K562 (cell line): ENCODE results near the gene ZNF462. TPM values are rescaled to one million over a fixed set of nuclear protein-coding genes. Genes with fewer than 3 reads are reported as not detected.

ENCODE experiments used
- ATAC-seq: fragments of 200-7000 bp; cut with Tn5 transposase; 3 replicates; pipeline ENCODE4 v1.9.1; 2020; ENCODE audit warnings: moderate library complexity
- BruUV-seq: library from RNA; stranded (reverse); fragments of 400-500 nt; replicated peaks from 2 replicates; lab custom pipeline; 2021; lab: Mats Ljungman, UMichigan
- CTCF ChIA-PET: fragments of 300-600 bp; formaldehyde crosslinking; extraction: SDS; loops from one replicate; lab custom pipeline; 2021; ENCODE audit warnings: low intra/inter-chr PET ratio; lab: Yijun Ruan, JAX
- POLR2A ChIA-PET: fragments of 300-600, 350-650 bp; sonication (Branson Sonifier 250); formaldehyde crosslinking; extraction: SDS; loops from one replicate; lab custom pipeline; 2021; ENCODE audit warnings: antibody characterized with exemption, inconsistent platforms; lab: Yijun Ruan, JAX
- DNase-seq, 4 experiments: peaks; one replicate each; pipeline versions ENCODE4 v3.0.0 to v3.0.0-alpha.2; 2011 to 2018; ENCODE audit warnings: low spot score in 3 of 4, mixed read lengths in 3 of 4; ENCODE audit errors: extremely low read depth in 1 of 4
- FAIRE-seq: peaks from 2 replicates; lab custom pipeline; 2011; peaks lifted over from hg19 to GRCh38; lab: Jason Lieb, UNC
- H2AFZ ChIP-seq: 2 replicates; pipeline ENCODE4 v1.6.0; 2011; ENCODE audit warnings: low read depth, low read length, control low read depth, inconsistent platforms
- H3K27ac ChIP-seq: fragments of 200-600 bp; 3 replicates; pipeline ENCODE4 v1.8.0; 2011; ENCODE audit warnings: low read depth, mild to moderate bottlenecking, control low read depth, inconsistent platforms, low read length, moderate library complexity, mixed read lengths; ENCODE audit errors: extremely low read depth
- H3K27me3 ChIP-seq, 2 experiments: fragments of 300-600 bp in 1 of 2; 2 replicates in 1 of 2; 3 replicates in 1 of 2; pipeline versions ENCODE4 v1.6.0 to v1.8.0; 2011; ENCODE audit warnings: inconsistent platforms in 2 of 2, low read length in 2 of 2, mild to moderate bottlenecking in 1 of 2, mixed read lengths in 1 of 2, moderate library complexity in 1 of 2; ENCODE audit not compliant: control insufficient read depth in 2 of 2, insufficient read depth in 2 of 2
- H3K36me3 ChIP-seq: fragments of 300-600 bp; 3 replicates; pipeline ENCODE4 v1.8.0; 2011; ENCODE audit warnings: mild to moderate bottlenecking, low read length, inconsistent platforms; ENCODE audit not compliant: control insufficient read depth, insufficient read depth
- H3K4me1 ChIP-seq, 2 experiments: fragments of 200-600 bp in 1 of 2; replicated peaks in 1 of 2; 2 replicates in 1 of 2; 3 replicates in 1 of 2; pipeline versions ENCODE4 v1.5.1 to v1.8.0; 2011; ENCODE audit warnings: inconsistent platforms in 2 of 2, low read length in 2 of 2, mild to moderate bottlenecking in 1 of 2, mixed read lengths in 1 of 2, moderate library complexity in 1 of 2; ENCODE audit not compliant: control insufficient read depth in 2 of 2, insufficient read depth in 2 of 2
- H3K4me2 ChIP-seq: 2 replicates; pipeline ENCODE4 v1.6.1; 2011; ENCODE audit warnings: low read length, control low read depth, inconsistent platforms, mixed read lengths; ENCODE audit not compliant: insufficient read depth
- H3K4me3 ChIP-seq: fragments of 200-600 bp; sonication (generic), shearing (Covaris generic); 2 replicates; pipeline ENCODE4 v1.5.1; 2016; ENCODE audit warnings: control low read depth, inconsistent platforms
- H3K79me2 ChIP-seq: fragments of 200-600 bp; 3 replicates; pipeline ENCODE4 v1.8.0; 2011; ENCODE audit warnings: low read length, inconsistent platforms; ENCODE audit not compliant: control insufficient read depth, insufficient read depth
- H3K9ac ChIP-seq, 2 experiments: 2 replicates each; pipeline versions ENCODE4 v1.6.0 to v1.6.1; 2011; ENCODE audit warnings: low read depth in 2 of 2, low read length in 2 of 2, control low read depth in 1 of 2, inconsistent platforms in 1 of 2, mild to moderate bottlenecking in 1 of 2, mixed read lengths in 1 of 2; ENCODE audit not compliant: insufficient read depth in 1 of 2
- H3K9me1 ChIP-seq: one replicate; pipeline ENCODE4 v1.6.0; 2011; ENCODE audit warnings: inconsistent platforms, mild to moderate bottlenecking, low read length, moderate library complexity; ENCODE audit not compliant: control insufficient read depth, insufficient read depth
- H3K9me3 ChIP-seq: replicated peaks from 2 replicates; pipeline ENCODE4 v1.5.1; 2011; ENCODE audit warnings: low read depth, low read length, inconsistent platforms; ENCODE audit not compliant: control insufficient read depth, insufficient read depth
- H4K20me1 ChIP-seq: replicated peaks from 2 replicates; pipeline ENCODE4 v1.6.1; 2011; ENCODE audit warnings: low read length, inconsistent platforms, mixed read lengths; ENCODE audit not compliant: control insufficient read depth, insufficient read depth
- GATA2 ChIP-seq: sonication (generic); formaldehyde crosslinking; IDR thresholded peaks from 2 replicates; pipeline ENCODE4 v1.4.0; 2020; ENCODE audit warnings: mild to moderate bottlenecking, missing genetic modification reagents
- GTF2F1 ChIP-seq: IDR thresholded peaks from 2 replicates; pipeline ENCODE4 v1.6.1; 2011; ENCODE audit warnings: low read depth, low read length, improper control_type of control experiment
- L3MBTL2 ChIP-seq: fragments of 450-650 bp; IDR thresholded peaks from 2 replicates; pipeline ENCODE4 v1.6.1; 2016; ENCODE audit warnings: mild to moderate bottlenecking, moderate library complexity
- MAZ ChIP-seq, 2 experiments: fragments of 450-650 bp in 1 of 2; sonication (generic) in 1 of 2; formaldehyde crosslinking; IDR thresholded peaks in 1 of 2; conservative IDR thresholded peaks in 1 of 2; 2 replicates each; pipeline versions ENCODE4 v1.4.0 to v1.5.0; 2020; ENCODE audit warnings: mild to moderate bottlenecking in 1 of 2, missing genetic modification reagents in 1 of 2
- MBD2 ChIP-seq: sonication (generic); IDR thresholded peaks from 2 replicates; pipeline ENCODE4 v1.6.1; 2016; ENCODE audit warnings: low read depth, borderline replicate concordance
- MIER1 ChIP-seq: fragments of 450-650 bp; IDR thresholded peaks from 2 replicates; pipeline ENCODE4 v1.6.1; 2016; ENCODE audit warnings: antibody characterized with exemption, mild to moderate bottlenecking, low read depth
- NFE2L1 ChIP-seq: fragments of 450-650 bp; IDR thresholded peaks from 2 replicates; pipeline ENCODE4 v1.6.1; 2016; ENCODE audit warnings: missing genetic modification characterization, low read depth, mild to moderate bottlenecking, missing compliant biosample characterization, moderate library complexity, borderline replicate concordance
- RBM14 ChIP-seq: fragments of 200-400 bp; formaldehyde crosslinking; IDR thresholded peaks from 2 replicates; pipeline ENCODE4 v1.6.1; 2018; ENCODE audit warnings: low read depth, mild to moderate bottlenecking, low read length, moderate library complexity, borderline replicate concordance; ENCODE audit not compliant: insufficient read depth
- RBM22 ChIP-seq: fragments of 200-400 bp; formaldehyde crosslinking; IDR thresholded peaks from 2 replicates; pipeline ENCODE4 v1.6.1; 2018; ENCODE audit warnings: low read length, low read depth; ENCODE audit not compliant: poor library complexity, severe bottlenecking
- RHOXF2B ChIP-seq: fragments of 250-450 bp; sonication (Bioruptor Pico); conservative IDR thresholded peaks from 2 replicates; pipeline ENCODE4 v1.5.1; 2021
- SPI1 ChIP-seq: IDR thresholded peaks from 2 replicates; pipeline ENCODE4 v1.6.1; 2011; ENCODE audit warnings: low read depth, low read length, control low read depth, borderline replicate concordance
- TAF7 ChIP-seq: fragments of 450-650 bp; IDR thresholded peaks from 2 replicates; pipeline ENCODE4 v1.6.1; 2016; ENCODE audit warnings: missing genetic modification characterization, missing compliant biosample characterization
- TEAD4 ChIP-seq, 2 experiments: sonication (generic) in 1 of 2; formaldehyde crosslinking in 1 of 2; IDR thresholded peaks; 2 replicates each; pipeline versions ENCODE4 v1.6.1 to v1.8.0; 2012 to 2022; ENCODE audit warnings: borderline replicate concordance in 1 of 2, inconsistent platforms in 1 of 2, low read length in 1 of 2, mild to moderate bottlenecking in 1 of 2, missing genetic modification reagents in 1 of 2
- YY1 ChIP-seq, 3 experiments: IDR thresholded peaks; 2 replicates each; pipeline ENCODE4 v1.6.1; 2011; ENCODE audit warnings: low read length in 2 of 3, mild to moderate bottlenecking in 2 of 3, moderate library complexity in 2 of 3, borderline replicate concordance in 1 of 3, control low read depth in 1 of 3, low read depth in 1 of 3; ENCODE audit not compliant: insufficient read depth in 3 of 3, insufficient replicate concordance in 2 of 3, control insufficient read depth in 1 of 3, insufficient read length in 1 of 3; ENCODE audit errors: extremely low read depth in 1 of 3
- ZNF224 ChIP-seq: sonication (generic); formaldehyde crosslinking; IDR thresholded peaks from 2 replicates; pipeline ENCODE4 v1.8.0; 2022; ENCODE audit warnings: mild to moderate bottlenecking, missing genetic modification reagents
- WGBS: fragments of 100-300 bp; shearing (Covaris generic); methylation state at CpG from one replicate; pipeline ENCODE4 v1.1.6; 2016; ENCODE audit warnings: low coverage, mixed read lengths; ENCODE audit not compliant: insufficient coverage; ENCODE audit errors: missing lambda C conversion rate; 5-methylcytosine and 5-hydroxymethylcytosine counted together
- in situ Hi-C: fragments of 300-500 bp; cut with MboI; formaldehyde crosslinking; loops from 4 replicates; pipeline ENCODE4 v1.15.0; 2018; ENCODE audit warnings: inconsistent platforms, mixed read lengths
- intact Hi-C: fragments of 100-400 bp; cut with micrococcal nuclease; formaldehyde crosslinking; loops from 2 replicates; pipeline ENCODE4 v1.14.2; 2022
- polyA plus RNA-seq, 8 experiments: library from polyadenylated mRNA; depleted of rRNA in 4 of 8; stranded (reverse) in 5 of 8; unstranded in 3 of 8; fragments of >200 nt; fragmentation: Nextera tagmentation in 2 of 8; fragmentation: Illumina TruSeq in 1 of 8; extraction: Ambion mirVana in 2 of 8; extraction: Trizol in 1 of 8; gene quantifications; 2 replicates each; pipeline versions ENCODE4 v1.2.1 to v1.2.3, GENCODE V29; 2011 to 2014; ENCODE audit warnings: inconsistent platforms in 1 of 8, missing spikeins in 1 of 8
- total RNA-seq, 7 experiments: library from RNA; depleted of rRNA in 6 of 7; stranded (reverse); fragments of >200 nt in 6 of 7; fragmentation: Illumina TruSeq in 2 of 7; extraction: Trizol in 2 of 7; gene quantifications; 2 replicates each; pipeline versions ENCODE4 v1.2.1 to v1.2.3, GENCODE V29; 2011 to 2021; ENCODE audit warnings: low replicate concordance in 1 of 7
- TF ChIP-seq, protein P1 (sequence below), 2 experiments: fragments of 450-650 bp in 1 of 2; sonication (generic) in 1 of 2; formaldehyde crosslinking; conservative IDR thresholded peaks; 2 replicates each; pipeline versions ENCODE4 v1.4.0 to v1.8.1; 2020 to 2022; ENCODE audit warnings: mild to moderate bottlenecking in 1 of 2, missing genetic modification reagents in 1 of 2
- TF ChIP-seq, protein P2 (sequence below): sonication (generic); formaldehyde crosslinking; IDR thresholded peaks from 2 replicates; pipeline ENCODE4 v1.8.0; 2022; ENCODE audit warnings: missing genetic modification reagents, mild to moderate bottlenecking, borderline replicate concordance

Gene ZNF462
- total and polyA plus RNA-seq, 9 of the 15 experiments (the other 6 are each of a cell fraction or from before 2014, with no cell fraction given) = 0.20 TPM; not detected in 8

DNA sequence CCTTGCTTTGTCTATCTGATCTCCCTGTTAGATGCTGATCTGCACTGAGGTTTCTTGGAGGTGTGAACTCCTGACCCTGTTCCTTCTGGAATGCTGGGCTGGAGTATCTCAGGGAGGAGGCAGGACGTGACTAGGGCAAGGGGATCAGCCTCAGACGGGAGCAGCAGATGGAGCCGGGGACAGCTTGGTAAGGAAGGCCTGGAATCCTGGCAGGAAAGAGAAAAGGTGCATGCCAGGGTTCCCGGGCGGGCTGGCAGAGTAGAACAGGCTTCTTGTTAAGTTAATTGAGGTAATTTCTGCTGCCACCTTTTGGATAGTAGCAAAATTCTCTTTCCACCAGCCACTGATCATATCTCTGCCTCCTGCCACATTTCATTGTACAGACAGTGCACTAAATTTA, 180.9 kb downstream of the ZNF462 start:
- Histone ChIP-seq H2AFZ (no peak overlapping the region), H3K9me1 (no peaks in the 10 kb centered on the region), H3K4me3 (no peak overlapping the region), H3K27me3 (no peaks in the 10 kb centered on the region), H3K4me2 (no peak overlapping the region), H3K9ac (no peak overlapping the region), H3K9me3 (no peaks in the 10 kb centered on the region), H4K20me1 (no peaks in the 10 kb centered on the region), H3K36me3 (no peaks in the 10 kb centered on the region), H3K79me2 (no peaks in the 10 kb centered on the region), H3K27ac (no peak overlapping the region)
- BruUV-seq = no TSS peak
- in situ Hi-C loops (no loop called here), intact Hi-C loops (no loop called here)
- ATAC-seq (no peak), FAIRE-seq (no peak)
- WGBS = 0% methylated on average over 5 of the region's 5 CpGs
- TF ChIP-seq L3MBTL2 (no peak), NFE2L1 (tag) (no peak), GATA2 (CRISPR knock-in tag) (no peak), RHOXF2B (CRISPR knock-in tag) (no peak), YY1 (IDR thresholded peaks at IDR 0.05; ENCODE audit: borderline replicate concordance in 1 of 3, control insufficient read depth in 1 of 3, extremely low read depth in 1 of 3, insufficient read depth in 3 of 3, insufficient read length in 1 of 3, insufficient replicate concordance in 2 of 3, low read depth in 1 of 3, low read length in 2 of 3) (no peak), MAZ (CRISPR knock-in tag; conservative IDR thresholded peaks at IDR 0.05 in 1 of 2, IDR thresholded peaks at IDR 0.05 in 1 of 2) (no peak), RBM22 (no peak), SPI1 (no peak), GTF2F1 (no peak), MBD2 (no peak), TAF7 (tag) (no peak), TEAD4 (IDR thresholded peaks at IDR 0.05; ENCODE audit: low read length) (no peak), TEAD4 (CRISPR knock-in tag; IDR thresholded peaks at IDR 0.05; ENCODE audit: borderline replicate concordance) (no peak), MIER1 (no peak), ZNF224 (no peak), RBM14 (no peak)
- TF ChIP-seq, protein P1, sequence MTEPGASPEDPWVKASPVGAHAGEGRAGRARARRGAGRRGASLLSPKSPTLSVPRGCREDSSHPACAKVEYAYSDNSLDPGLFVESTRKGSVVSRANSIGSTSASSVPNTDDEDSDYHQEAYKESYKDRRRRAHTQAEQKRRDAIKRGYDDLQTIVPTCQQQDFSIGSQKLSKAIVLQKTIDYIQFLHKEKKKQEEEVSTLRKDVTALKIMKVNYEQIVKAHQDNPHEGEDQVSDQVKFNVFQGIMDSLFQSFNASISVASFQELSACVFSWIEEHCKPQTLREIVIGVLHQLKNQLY (CRISPR knock-in tag; conservative IDR thresholded peaks at IDR 0.05) = no peak
- TF ChIP-seq, protein P2, sequence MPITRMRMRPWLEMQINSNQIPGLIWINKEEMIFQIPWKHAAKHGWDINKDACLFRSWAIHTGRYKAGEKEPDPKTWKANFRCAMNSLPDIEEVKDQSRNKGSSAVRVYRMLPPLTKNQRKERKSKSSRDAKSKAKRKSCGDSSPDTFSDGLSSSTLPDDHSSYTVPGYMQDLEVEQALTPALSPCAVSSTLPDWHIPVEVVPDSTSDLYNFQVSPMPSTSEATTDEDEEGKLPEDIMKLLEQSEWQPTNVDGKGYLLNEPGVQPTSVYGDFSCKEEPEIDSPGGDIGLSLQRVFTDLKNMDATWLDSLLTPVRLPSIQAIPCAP (CRISPR knock-in tag) = no peak
- TF ChIP-seq, all 486 proteins: peak for 0
- no peaks in the 10 kb centered on the region for H3K4me1 ChIP-seq
- POLR2A ChIA-PET = interaction anchor here (1.7 kb wide), 1 partner anchor 12 kb away, joined by 6 read pairs; no protein-coding TSS in a partner anchor
- CTCF ChIA-PET = no interaction called here
- DNase-seq = no peak
